HCT116 (cell line): ENCODE results near the gene TUBB4B. TPM values are rescaled to one million over a fixed set of nuclear protein-coding genes. Genes with fewer than 3 reads are reported as not detected.

ENCODE experiments used
- ATAC-seq: fragments of 200-7000 bp; cut with Tn5 transposase; 2 replicates; pipeline ENCODE4 v1.9.1; 2020; ENCODE audit warnings: mild to moderate bottlenecking, moderate library complexity
- BruUV-seq: library from RNA; stranded (reverse); fragments of 400-500 nt; replicated peaks from 2 replicates; lab custom pipeline; 2021; lab: Mats Ljungman, UMichigan
- CTCF ChIA-PET: fragments of 300-600 bp; sonication (Branson Sonifier 250); formaldehyde crosslinking; loops from one replicate; lab custom pipeline; 2021; ENCODE audit warnings: antibody characterized with exemption; lab: Charles Lee
- POLR2A ChIA-PET: fragments of 300-600, 350-600 bp; sonication (Branson Sonifier 250); formaldehyde crosslinking; loops from one replicate; lab custom pipeline; 2021; ENCODE audit warnings: antibody characterized with exemption; lab: Charles Lee
- RAD21 ChIA-PET, 2 experiments: fragments of 300-600 bp; sonication (Branson Sonifier 250); formaldehyde crosslinking; loops; one replicate each; lab custom pipeline; 2023; ENCODE audit warnings: low total read pairs in 2 of 2; ENCODE audit not compliant: uncharacterized antibody in 2 of 2, unreplicated experiment in 2 of 2, low non-redundant PET in 1 of 2; lab: Charles Lee
- DNase-seq: peaks from one replicate; pipeline ENCODE4 v3.0.0-alpha.2; 2010; ENCODE audit warnings: low read depth, low spot score
- H2AFZ ChIP-seq: fragments of 200-600 bp; shearing (Covaris generic), sonication (generic); 2 replicates; pipeline ENCODE4 v1.6.1; 2017; ENCODE audit warnings: low read depth, mixed run types, mixed read lengths, antibody characterized with exemption, low read length; ENCODE audit not compliant: poor library complexity, severe bottlenecking
- H3K27ac ChIP-seq: 2 replicates; pipeline ENCODE4 v1.5.1; 2012; ENCODE audit warnings: low read depth, low read length
- H3K27me3 ChIP-seq: fragments of 200-600 bp; sonication (generic); 2 replicates; pipeline ENCODE4 v1.6.1; 2016; ENCODE audit warnings: mixed run types, low read length, mixed read lengths; ENCODE audit not compliant: insufficient read depth
- H3K36me3 ChIP-seq, 2 experiments: fragments of 200-500 bp in 1 of 2; fragments of 200-600 bp in 1 of 2; sonication (Bioruptor generic) in 1 of 2; sonication (generic) in 1 of 2; 2 replicates each; pipeline versions ENCODE4 v1.5.1 to v1.6.1; 2014 to 2016; ENCODE audit warnings: low read length in 2 of 2, inconsistent platforms in 1 of 2, mixed read lengths in 1 of 2, mixed run types in 1 of 2; ENCODE audit not compliant: insufficient read depth in 2 of 2, control insufficient read depth in 1 of 2
- H3K4me1 ChIP-seq, 2 experiments: fragments of 200-600 bp in 1 of 2; sonication (generic) in 1 of 2; 2 replicates each; pipeline versions ENCODE4 v1.5.1 to v1.6.1; 2012 to 2017; ENCODE audit warnings: low read length in 2 of 2, inconsistent platforms in 1 of 2, mild to moderate bottlenecking in 1 of 2, mixed read lengths in 1 of 2, mixed run types in 1 of 2, moderate library complexity in 1 of 2; ENCODE audit not compliant: insufficient read depth in 2 of 2, control insufficient read depth in 1 of 2
- H3K4me2 ChIP-seq: fragments of 200-600 bp; sonication (generic); 2 replicates; pipeline ENCODE4 v1.6.1; 2017; ENCODE audit warnings: mixed run types, low read length, mixed read lengths
- H3K4me3 ChIP-seq, 2 experiments: fragments of 200-600 bp in 1 of 2; sonication (generic) in 1 of 2; replicated peaks in 1 of 2; 2 replicates each; pipeline ENCODE4 v1.5.1; 2011 to 2016; ENCODE audit warnings: low read length in 2 of 2, control low read depth in 1 of 2, low read depth in 1 of 2, mild to moderate bottlenecking in 1 of 2, mixed read lengths in 1 of 2, mixed run types in 1 of 2
- H3K79me2 ChIP-seq: fragments of 200-600 bp; sonication (generic); 2 replicates; pipeline ENCODE4 v1.6.1; 2017; ENCODE audit warnings: mild to moderate bottlenecking, mixed run types, low read length, moderate library complexity, mixed read lengths; ENCODE audit not compliant: insufficient read depth
- H3K9ac ChIP-seq: fragments of 200-600 bp; sonication (generic); 2 replicates; pipeline ENCODE4 v1.6.1; 2016; ENCODE audit warnings: low read length, mixed read lengths
- H3K9me2 ChIP-seq: fragments of 200-600 bp; sonication (generic), shearing (Covaris generic); 2 replicates; pipeline ENCODE4 v1.6.1; 2017; ENCODE audit warnings: mixed run types, mild to moderate bottlenecking, moderate library complexity; ENCODE audit not compliant: insufficient read depth
- H3K9me3 ChIP-seq, 2 experiments: fragments of 200-500 bp in 1 of 2; fragments of 200-600 bp in 1 of 2; sonication (Bioruptor generic) in 1 of 2; sonication (generic) in 1 of 2; 2 replicates each; pipeline ENCODE4 v1.6.1; 2014 to 2017; ENCODE audit warnings: low read length in 2 of 2, mixed read lengths in 2 of 2, inconsistent platforms in 1 of 2, low read depth in 1 of 2, mild to moderate bottlenecking in 1 of 2, mixed run types in 1 of 2, moderate library complexity in 1 of 2; ENCODE audit not compliant: control insufficient read depth in 1 of 2, insufficient read depth in 1 of 2
- H4K20me1 ChIP-seq: fragments of 200-600 bp; sonication (generic), shearing (Covaris generic); 2 replicates; pipeline ENCODE4 v1.6.1; 2017; ENCODE audit warnings: mixed run types, mild to moderate bottlenecking, moderate library complexity; ENCODE audit not compliant: insufficient read depth
- CBX3 ChIP-seq: IDR thresholded peaks from 2 replicates; pipeline ENCODE4 v1.6.1; 2012; ENCODE audit warnings: low read depth
- CEBPB ChIP-seq: IDR thresholded peaks from 2 replicates; pipeline ENCODE4 v1.6.1; 2012; ENCODE audit warnings: low read depth
- EGR1 ChIP-seq: IDR thresholded peaks from 2 replicates; pipeline ENCODE4 v1.6.1; 2012; ENCODE audit warnings: low read depth
- ELF1 ChIP-seq: IDR thresholded peaks from 2 replicates; pipeline ENCODE4 v1.6.1; 2012; ENCODE audit warnings: low read depth, borderline replicate concordance
- EZH2 ChIP-seq: fragments of 200-600 bp; sonication (generic); IDR thresholded peaks from 2 replicates; pipeline ENCODE4 v1.6.1; 2017; ENCODE audit warnings: antibody characterized with exemption, mixed run types
- EZH2phosphoT487 ChIP-seq: fragments of 200-600 bp; IDR thresholded peaks from 2 replicates; pipeline ENCODE4 v1.6.1; 2018; ENCODE audit warnings: antibody characterized with exemption, borderline replicate concordance
- FOSL1 ChIP-seq: IDR thresholded peaks from 2 replicates; pipeline ENCODE4 v1.6.1; 2012; ENCODE audit warnings: low read depth
- JUND ChIP-seq: IDR thresholded peaks from 2 replicates; pipeline ENCODE4 v1.6.1; 2012
- POLR2AphosphoS5 ChIP-seq: IDR thresholded peaks from 2 replicates; pipeline ENCODE4 v1.6.1; 2011; ENCODE audit warnings: mild to moderate bottlenecking, low read depth, low read length, moderate library complexity
- REST ChIP-seq: IDR thresholded peaks from 2 replicates; pipeline ENCODE4 v1.6.1; 2012; ENCODE audit warnings: low read depth
- SIN3A ChIP-seq: IDR thresholded peaks from 2 replicates; pipeline ENCODE4 v1.6.1; 2012; ENCODE audit warnings: low read depth
- ZBTB33 ChIP-seq: IDR thresholded peaks from 2 replicates; pipeline ENCODE4 v1.6.1; 2011; ENCODE audit warnings: mild to moderate bottlenecking, low read length, moderate library complexity; ENCODE audit not compliant: insufficient replicate concordance; ENCODE audit errors: extremely low read depth
- ZFX ChIP-seq: fragments of 450-650 bp; IDR thresholded peaks from 2 replicates; pipeline ENCODE4 v1.6.1; 2017
- intact Hi-C: fragments of 100-400 bp; cut with micrococcal nuclease; formaldehyde crosslinking; loops from 2 replicates; pipeline ENCODE4 v1.10.0; 2022
- total RNA-seq: library from RNA; stranded (reverse); gene quantifications from one replicate; pipeline ENCODE4 v1.2.1, GENCODE V29; 2021; ENCODE audit not compliant: unreplicated experiment

The TUBB4B gene
- total RNA-seq, 1 experiment from 2014 or later, result 502 TPM

- TF ChIP-seq ZFX, result no peak
- TF ChIP-seq ELF1, result no peak
- TF ChIP-seq ZBTB33, result no peak
- TF ChIP-seq FOSL1, result no peak
- no peak for TF ChIP-seq JUND
- no peak for TF ChIP-seq EGR1
- no peak for TF ChIP-seq POLR2AphosphoS5
- TF ChIP-seq EZH2, result no peak
- no peak for TF ChIP-seq REST
- no peak for TF ChIP-seq SIN3A
- no peak for TF ChIP-seq CBX3
- TF ChIP-seq CEBPB, result no peak
- no peak for TF ChIP-seq EZH2phosphoT487
- DNase-seq (no peak), ATAC-seq (no peak)
- ChIA-PET CTCF (interaction anchor here (1.5 to 4.7 kb wide), 3 partner anchors 9 to 33 kb away, joined by 4 to 43 read pairs (median 10); no protein-coding TSS in a partner anchor), RAD21 (interaction anchor here in 1 of 2 experiments (1.6 kb wide), 1 partner anchor 110 kb away, joined by 3 read pairs; no protein-coding TSS in a partner anchor), POLR2A (interaction anchor here (1.4 to 2.5 kb wide), 2 partner anchors 8 to 12 kb away, joined by 3 to 16 read pairs; partner anchors contain the start of gene TUBB4B)
- H3K4me1 ChIP-seq, result peaks cover 44 to 60% of the 10 kb centered on the region in 2 experiments
- H3K4me3 ChIP-seq, result no peak overlapping the region
- no peak overlapping the region for H3K4me2 ChIP-seq
- no peaks in the 10 kb centered on the region for H3K9me2 ChIP-seq
- no peaks in the 10 kb centered on the region for H3K9me3 ChIP-seq
- H3K36me3 ChIP-seq, result no peaks in the 10 kb centered on the region
- intact Hi-C loops, result loop anchor here (5.0 to 10.0 kb wide), 3 partner anchors 41 to 444 kb away; partner anchors contain the start of genes ANAPC2, NPDC1 and SSNA1
- no peaks in the 10 kb centered on the region for H3K79me2 ChIP-seq
- no peak overlapping the region for H3K9ac ChIP-seq
- no peak overlapping the region for H2AFZ ChIP-seq
- no TSS peak for BruUV-seq
- H3K27ac ChIP-seq, result peak overlapping the region; percentile 43; the same call in 1 of the 2 replicates
- H4K20me1 ChIP-seq, result no peaks in the 10 kb centered on the region
- H3K27me3 ChIP-seq, result no peaks in the 10 kb centered on the region
Measured at GRCh38 chr9:137228506-137228967, 12.6 kb upstream of the TUBB4B start.
